SK-N-SH (cell line): Measurements from ENCODE around the gene DNAJC17. TPM values are rescaled to one million over a fixed set of nuclear protein-coding genes. Genes with fewer than 3 reads are reported as not detected.

Experiments used
- CTCF ChIA-PET: fragments of 300-600, 350-600 bp; formaldehyde crosslinking; extraction: SDS; loops from one replicate; lab custom pipeline; 2021; lab: Yijun Ruan, JAX
- POLR2A ChIA-PET: fragments of 350-600 bp; sonication (Branson Sonifier 250); formaldehyde crosslinking; extraction: SDS; loops from one replicate; lab custom pipeline; 2020; ENCODE audit warnings: antibody characterized with exemption, inconsistent platforms; lab: Yijun Ruan, JAX
- DNase-seq: peaks from one replicate; pipeline ENCODE4 v3.0.0; 2012
- H2AFZ ChIP-seq: fragments of 200-600 bp; sonication (generic); 2 replicates; pipeline ENCODE4 v1.8.1; 2016; ENCODE audit warnings: antibody characterized with exemption, mild to moderate bottlenecking, low read depth
- H3F3A ChIP-seq: fragments of 200-600 bp; sonication (generic); replicated peaks from 2 replicates; pipeline ENCODE3; 2016; ENCODE audit warnings: antibody characterized with exemption, mild to moderate bottlenecking; ENCODE audit not compliant: insufficient read depth
- H3K27ac ChIP-seq, 2 experiments: fragments of 200-500 bp in 1 of 2; fragments of 200-600 bp in 1 of 2; sonication (Bioruptor generic) in 1 of 2; sonication (generic), shearing (Covaris generic) in 1 of 2; 2 replicates each; pipeline versions ENCODE4 v1.5.1 to v1.6.1; 2014 to 2016; ENCODE audit warnings: low read depth in 2 of 2, inconsistent platforms in 1 of 2, low read length in 1 of 2, mild to moderate bottlenecking in 1 of 2, mixed read lengths in 1 of 2
- H3K27me3 ChIP-seq: fragments of 200-600 bp; sonication (generic), shearing (Covaris generic); 2 replicates; pipeline ENCODE4 v1.6.1; 2016; ENCODE audit warnings: mixed run types; ENCODE audit not compliant: insufficient read depth
- H3K36me3 ChIP-seq, 2 experiments: fragments of 200-500 bp in 1 of 2; fragments of 200-600 bp in 1 of 2; sonication (Bioruptor generic) in 1 of 2; sonication (generic) in 1 of 2; replicated peaks in 1 of 2; 2 replicates each; pipeline versions ENCODE3 to v1.5.1; 2014 to 2016; ENCODE audit warnings: low read length in 1 of 2, mild to moderate bottlenecking in 1 of 2; ENCODE audit not compliant: insufficient read depth in 2 of 2, control insufficient read depth in 1 of 2
- H3K4me1 ChIP-seq, 2 experiments: fragments of 200-500 bp in 1 of 2; fragments of 200-600 bp in 1 of 2; sonication (Bioruptor generic) in 1 of 2; sonication (generic), shearing (Covaris generic) in 1 of 2; 2 replicates each; pipeline versions ENCODE4 v1.5.1 to v1.6.1; 2014 to 2016; ENCODE audit warnings: low read depth in 1 of 2, low read length in 1 of 2, mixed run types in 1 of 2; ENCODE audit not compliant: insufficient read depth in 2 of 2, control insufficient read depth in 1 of 2
- H3K4me2 ChIP-seq: fragments of 200-600 bp; sonication (generic), shearing (Covaris generic); 2 replicates; pipeline ENCODE4 v1.6.1; 2017; ENCODE audit warnings: mixed run types
- H3K4me3 ChIP-seq, 2 experiments: fragments of 200-500 bp in 1 of 2; fragments of 200-600 bp in 1 of 2; sonication (Bioruptor generic) in 1 of 2; sonication (generic), shearing (Covaris generic) in 1 of 2; 2 replicates each; pipeline versions ENCODE4 v1.5.1 to v1.8.1; 2014 to 2016; ENCODE audit warnings: low read depth in 2 of 2, inconsistent platforms in 1 of 2, low read length in 1 of 2, mild to moderate bottlenecking in 1 of 2, mixed read lengths in 1 of 2, moderate library complexity in 1 of 2
- H3K79me2 ChIP-seq: fragments of 200-600 bp; sonication (generic); 2 replicates; pipeline ENCODE4 v1.8.1; 2017; ENCODE audit warnings: mild to moderate bottlenecking; ENCODE audit not compliant: insufficient read depth
- H3K9ac ChIP-seq: fragments of 200-600 bp; sonication (generic); 2 replicates; pipeline ENCODE4 v1.6.1; 2017; ENCODE audit warnings: mixed run types
- H3K9me2 ChIP-seq: fragments of 200-600 bp; sonication (generic); 2 replicates; pipeline ENCODE4 v1.6.1; 2017; ENCODE audit warnings: mixed run types
- H3K9me3 ChIP-seq: fragments of 200-600 bp; sonication (generic); 2 replicates; pipeline ENCODE4 v1.6.1; 2017; ENCODE audit warnings: mixed run types, mild to moderate bottlenecking, moderate library complexity
- H4K20me1 ChIP-seq: fragments of 200-600 bp; sonication (generic); 2 replicates; pipeline ENCODE4 v1.6.1; 2017; ENCODE audit warnings: mild to moderate bottlenecking, mixed run types; ENCODE audit not compliant: insufficient read depth
- FOSL2 ChIP-seq: IDR thresholded peaks from 2 replicates; pipeline ENCODE4 v1.4.0; 2012; ENCODE audit warnings: low read depth, mild to moderate bottlenecking, moderate library complexity, borderline replicate concordance
- FOXJ3 ChIP-seq: sonication (generic); formaldehyde crosslinking; IDR thresholded peaks from 2 replicates; pipeline ENCODE4 v1.5.1; 2020; ENCODE audit warnings: mild to moderate bottlenecking, missing genetic modification reagents
- FOXM1 ChIP-seq: IDR thresholded peaks from 2 replicates; pipeline ENCODE4 v1.4.0; 2012; ENCODE audit warnings: low read depth, mild to moderate bottlenecking
- GABPA ChIP-seq: IDR thresholded peaks from 2 replicates; pipeline ENCODE4 v1.4.0; 2012; ENCODE audit warnings: low read depth, mild to moderate bottlenecking
- GATA2 ChIP-seq: sonication (generic); formaldehyde crosslinking; IDR thresholded peaks from 2 replicates; pipeline ENCODE4 v1.5.0; 2020; ENCODE audit warnings: mild to moderate bottlenecking, missing genetic modification reagents
- JUND ChIP-seq: IDR thresholded peaks from 2 replicates; pipeline ENCODE4 v1.4.0; 2012
- MEF2A ChIP-seq: IDR thresholded peaks from 2 replicates; pipeline ENCODE4 v1.4.0; 2012; ENCODE audit warnings: low read depth, borderline replicate concordance
- MXI1 ChIP-seq: IDR thresholded peaks from 2 replicates; pipeline ENCODE4 v1.6.1; 2012; ENCODE audit warnings: mild to moderate bottlenecking, low read depth, low read length, improper control_type of control experiment
- NFIC ChIP-seq: IDR thresholded peaks from 2 replicates; pipeline ENCODE4 v1.4.0; 2012; ENCODE audit warnings: borderline replicate concordance
- NRF1 ChIP-seq: IDR thresholded peaks from 2 replicates; pipeline ENCODE4 v1.6.1; 2012; ENCODE audit warnings: low read depth, mild to moderate bottlenecking, low read length
- RCOR1 ChIP-seq: fragments of 150-350 bp; IDR thresholded peaks from 2 replicates; pipeline ENCODE4 v1.6.1; 2017; ENCODE audit warnings: antibody characterized with exemption, low read length
- RXRA ChIP-seq: IDR thresholded peaks from 2 replicates; pipeline ENCODE4 v1.4.0; 2012; ENCODE audit warnings: low read depth, mild to moderate bottlenecking, borderline replicate concordance
- TAF1 ChIP-seq: IDR thresholded peaks from 2 replicates; pipeline ENCODE4 v1.6.1; 2012; ENCODE audit warnings: low read depth, mild to moderate bottlenecking, low read length, moderate library complexity, borderline replicate concordance
- TCF12 ChIP-seq: IDR thresholded peaks from 2 replicates; pipeline ENCODE4 v1.4.0; 2012
- USF2 ChIP-seq: fragments of 150-350 bp; IDR thresholded peaks from 2 replicates; pipeline ENCODE4 v1.6.1; 2017; ENCODE audit warnings: antibody characterized with exemption, low read length, low read depth, borderline replicate concordance
- WGBS: methylation state at CpG from one replicate; pipeline ENCODE4 v1.1.6; 2017; ENCODE audit warnings: low lambda C conversion rate; 5-methylcytosine and 5-hydroxymethylcytosine counted together
- polyA plus RNA-seq, 3 experiments: library from polyadenylated mRNA; depleted of rRNA; stranded (reverse); fragments of >200 nt; gene quantifications; 2 replicates each; pipeline ENCODE4 v1.2.3, GENCODE V29; 2012
- TF ChIP-seq, protein P1 (sequence below): IDR thresholded peaks from 2 replicates; pipeline ENCODE4 v1.6.1; 2012; ENCODE audit warnings: mild to moderate bottlenecking, low read depth, low read length, moderate library complexity
- TF ChIP-seq, protein P2 (sequence below): IDR thresholded peaks from 2 replicates; pipeline ENCODE4 v1.4.0; 2012; ENCODE audit warnings: low read depth
- TF ChIP-seq, protein P3 (sequence below): IDR thresholded peaks from 2 replicates; pipeline ENCODE4 v1.4.0; 2012; ENCODE audit warnings: low read depth, borderline replicate concordance

Gene DNAJC17
- polyA plus RNA-seq, 1 of the 3 experiments (the other 2 are of a cell fraction) = 61.6 TPM

- H3K9me3 ChIP-seq = no peaks in the 10 kb centered on the region
- no peak overlapping the region for H3K9ac ChIP-seq
- 88% methylated on average over 6 of the region's 17 CpGs for WGBS
- no peaks in the 10 kb centered on the region for H3K79me2 ChIP-seq
- no peak for TF ChIP-seq USF2
- no peak for TF ChIP-seq RXRA
- TF ChIP-seq MXI1 = no peak
- no peak for TF ChIP-seq NFIC
- no peak for TF ChIP-seq FOXJ3 (CRISPR knock-in tag)
- no peak for TF ChIP-seq TCF12
- TF ChIP-seq, all 33 proteins: peak for 0
- no peaks in the 10 kb centered on the region for H3K9me2 ChIP-seq
- DNase-seq = peak; percentile 32
- H3K36me3 ChIP-seq = peaks cover 3 to 32% of the 10 kb centered on the region in 2 experiments
- no peaks in the 10 kb centered on the region for H4K20me1 ChIP-seq
- H3K4me3 ChIP-seq = no peak overlapping the region
- H3K27me3 ChIP-seq = no peaks in the 10 kb centered on the region
- ChIA-PET POLR2A (interaction anchor here (1.1 to 1.8 kb wide), 3 partner anchors 13 to 25 kb away, joined by 3 to 6 read pairs (median 6); no protein-coding TSS in a partner anchor), CTCF (interaction anchor here (0.7 to 31.8 kb wide), 6 partner anchors 9 to 122 kb away, joined by 3 to 555 read pairs (median 4); partner anchors contain the start of gene RMDN3)
- H3K27ac ChIP-seq = peak overlapping the region; percentile 39 to 83; a peak in 3 of 4 replicates
- no peak overlapping the region for H2AFZ ChIP-seq
- peaks cover 36 to 70% of the 10 kb centered on the region in 2 experiments; a peak in 3 of 4 replicates for H3K4me1 ChIP-seq
- H3F3A ChIP-seq = peaks cover 5% of the 10 kb centered on the region
- 0 out of 2 replicates have a peak overlapping the region, but pooled peaks have one; percentile 59 for H3K4me2 ChIP-seq
Observed at GRCh38 chr15:40770147-40770721, 37.0 kb downstream of the DNAJC17 start.

DNA sequence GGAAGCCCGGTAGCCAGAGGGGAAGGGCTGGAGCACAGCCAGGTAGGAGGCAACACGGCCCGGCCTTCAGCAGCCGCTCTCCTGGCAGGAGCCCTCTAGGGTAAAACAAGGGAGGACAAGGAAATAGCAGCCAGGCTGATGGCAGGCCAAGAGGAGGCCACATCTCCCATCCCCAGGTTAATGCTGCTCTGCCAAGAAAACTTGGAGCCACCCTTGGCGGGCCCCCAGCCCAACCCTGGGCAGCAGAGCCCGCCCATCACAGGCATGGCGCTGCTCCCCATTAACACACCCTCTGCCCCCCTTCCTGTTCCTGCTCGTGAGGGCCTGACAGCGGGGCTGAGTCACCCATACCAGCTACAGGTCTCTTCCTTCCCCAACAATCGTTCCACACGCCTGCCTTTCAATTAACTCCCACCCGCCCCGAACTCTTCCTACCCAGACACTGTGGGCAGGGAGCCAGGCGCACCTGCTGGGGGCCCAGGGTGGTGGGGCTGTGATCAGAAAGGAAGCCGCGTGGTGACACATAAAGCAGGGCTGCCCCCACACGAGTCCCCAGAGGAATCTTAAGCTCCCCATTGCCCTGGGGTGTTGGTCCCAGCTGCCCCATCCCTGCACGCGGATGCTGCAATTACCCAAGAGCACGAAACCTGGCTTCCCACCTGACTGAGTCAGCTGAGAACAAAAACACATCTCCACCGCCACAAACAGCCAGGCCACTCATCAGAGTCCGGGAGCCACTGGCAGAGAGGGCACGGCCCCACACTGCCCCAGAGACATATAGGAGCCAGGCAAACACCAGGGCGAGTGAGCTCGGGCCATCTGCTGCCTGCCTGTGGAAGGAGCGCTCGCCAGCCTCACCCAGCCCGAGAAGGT is 37.8 kb downstream of the DNAJC17 start, which contains the start of gene C15orf62:
Gene C15orf62 (plus strand): TSS at position 707 of the 873 bp plus-strand sequence. CDS start 516 bp downstream, outside the sequence.
- ChIA-PET POLR2A (interaction anchor here (1.1 to 1.8 kb wide), 4 partner anchors 13 to 25 kb away, joined by 3 to 6 read pairs (median 4); no protein-coding TSS in a partner anchor), CTCF (interaction anchor here (1.0 to 31.8 kb wide), 4 partner anchors 9 to 24 kb away, joined by 3 to 555 read pairs (median 61); partner anchors contain the start of gene RMDN3)
- Histone ChIP-seq H3K27me3 (no peaks in the 10 kb centered on the region), H3K4me1 (peaks cover 36 to 73% of the 10 kb centered on the region in 2 experiments; a peak in 3 of 4 replicates), H4K20me1 (no peaks in the 10 kb centered on the region), H3K36me3 (peaks cover under 1 to 25% of the 10 kb centered on the region in 2 experiments), H3K27ac (peak within 1 kb of the TSS; percentile 39 to 83), H3K4me2 (peak within 1 kb of the TSS; percentile 59; the same call in 1 of the 2 replicates), H2AFZ (no peak within 1 kb of the TSS), H3K9ac (no peak within 1 kb of the TSS), H3F3A (peaks cover 12% of the 10 kb centered on the region), H3K9me2 (no peaks in the 10 kb centered on the region), H3K4me3 (no peak within 1 kb of the TSS), H3K9me3 (no peaks in the 10 kb centered on the region), H3K79me2 (no peaks in the 10 kb centered on the region)
- DNase-seq = peak; percentile 75
- WGBS = 37% methylated on average over 16 of the region's 28 CpGs
- TF ChIP-seq RCOR1 = peak; percentile 3; the same call in 1 of the 2 replicates
- TF ChIP-seq, protein P1, sequence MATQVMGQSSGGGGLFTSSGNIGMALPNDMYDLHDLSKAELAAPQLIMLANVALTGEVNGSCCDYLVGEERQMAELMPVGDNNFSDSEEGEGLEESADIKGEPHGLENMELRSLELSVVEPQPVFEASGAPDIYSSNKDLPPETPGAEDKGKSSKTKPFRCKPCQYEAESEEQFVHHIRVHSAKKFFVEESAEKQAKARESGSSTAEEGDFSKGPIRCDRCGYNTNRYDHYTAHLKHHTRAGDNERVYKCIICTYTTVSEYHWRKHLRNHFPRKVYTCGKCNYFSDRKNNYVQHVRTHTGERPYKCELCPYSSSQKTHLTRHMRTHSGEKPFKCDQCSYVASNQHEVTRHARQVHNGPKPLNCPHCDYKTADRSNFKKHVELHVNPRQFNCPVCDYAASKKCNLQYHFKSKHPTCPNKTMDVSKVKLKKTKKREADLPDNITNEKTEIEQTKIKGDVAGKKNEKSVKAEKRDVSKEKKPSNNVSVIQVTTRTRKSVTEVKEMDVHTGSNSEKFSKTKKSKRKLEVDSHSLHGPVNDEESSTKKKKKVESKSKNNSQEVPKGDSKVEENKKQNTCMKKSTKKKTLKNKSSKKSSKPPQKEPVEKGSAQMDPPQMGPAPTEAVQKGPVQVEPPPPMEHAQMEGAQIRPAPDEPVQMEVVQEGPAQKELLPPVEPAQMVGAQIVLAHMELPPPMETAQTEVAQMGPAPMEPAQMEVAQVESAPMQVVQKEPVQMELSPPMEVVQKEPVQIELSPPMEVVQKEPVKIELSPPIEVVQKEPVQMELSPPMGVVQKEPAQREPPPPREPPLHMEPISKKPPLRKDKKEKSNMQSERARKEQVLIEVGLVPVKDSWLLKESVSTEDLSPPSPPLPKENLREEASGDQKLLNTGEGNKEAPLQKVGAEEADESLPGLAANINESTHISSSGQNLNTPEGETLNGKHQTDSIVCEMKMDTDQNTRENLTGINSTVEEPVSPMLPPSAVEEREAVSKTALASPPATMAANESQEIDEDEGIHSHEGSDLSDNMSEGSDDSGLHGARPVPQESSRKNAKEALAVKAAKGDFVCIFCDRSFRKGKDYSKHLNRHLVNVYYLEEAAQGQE = no peak
- no peak for TF ChIP-seq MEF2A
- TF ChIP-seq TCF12 = peak; percentile 44; the same call in 1 of the 2 replicates
- no peak for TF ChIP-seq TAF1
- TF ChIP-seq, protein P2, sequence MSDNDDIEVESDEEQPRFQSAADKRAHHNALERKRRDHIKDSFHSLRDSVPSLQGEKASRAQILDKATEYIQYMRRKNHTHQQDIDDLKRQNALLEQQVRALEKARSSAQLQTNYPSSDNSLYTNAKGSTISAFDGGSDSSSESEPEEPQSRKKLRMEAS = no peak
- TF ChIP-seq USF2 = no peak
- TF ChIP-seq NRF1 = no peak
- TF ChIP-seq JUND = peak; percentile 43; the same call in 1 of the 2 replicates
- TF ChIP-seq FOXM1 = no peak
- no peak for TF ChIP-seq GABPA
- TF ChIP-seq GATA2 (CRISPR knock-in tag) = 0 out of 2 replicates have a peak, but pooled peaks have one; percentile 11
- no peak; the same call in 1 of the 2 replicates for TF ChIP-seq NFIC
- TF ChIP-seq FOSL2 = peak; percentile 67; the same call in 1 of the 2 replicates
- TF ChIP-seq, protein P3, sequence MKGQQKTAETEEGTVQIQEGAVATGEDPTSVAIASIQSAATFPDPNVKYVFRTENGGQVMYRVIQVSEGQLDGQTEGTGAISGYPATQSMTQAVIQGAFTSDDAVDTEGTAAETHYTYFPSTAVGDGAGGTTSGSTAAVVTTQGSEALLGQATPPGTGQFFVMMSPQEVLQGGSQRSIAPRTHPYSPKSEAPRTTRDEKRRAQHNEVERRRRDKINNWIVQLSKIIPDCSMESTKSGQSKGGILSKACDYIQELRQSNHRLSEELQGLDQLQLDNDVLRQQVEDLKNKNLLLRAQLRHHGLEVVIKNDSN = no peak
